ENCODE data around the gene OS9.

OS9 gene

DNA sequence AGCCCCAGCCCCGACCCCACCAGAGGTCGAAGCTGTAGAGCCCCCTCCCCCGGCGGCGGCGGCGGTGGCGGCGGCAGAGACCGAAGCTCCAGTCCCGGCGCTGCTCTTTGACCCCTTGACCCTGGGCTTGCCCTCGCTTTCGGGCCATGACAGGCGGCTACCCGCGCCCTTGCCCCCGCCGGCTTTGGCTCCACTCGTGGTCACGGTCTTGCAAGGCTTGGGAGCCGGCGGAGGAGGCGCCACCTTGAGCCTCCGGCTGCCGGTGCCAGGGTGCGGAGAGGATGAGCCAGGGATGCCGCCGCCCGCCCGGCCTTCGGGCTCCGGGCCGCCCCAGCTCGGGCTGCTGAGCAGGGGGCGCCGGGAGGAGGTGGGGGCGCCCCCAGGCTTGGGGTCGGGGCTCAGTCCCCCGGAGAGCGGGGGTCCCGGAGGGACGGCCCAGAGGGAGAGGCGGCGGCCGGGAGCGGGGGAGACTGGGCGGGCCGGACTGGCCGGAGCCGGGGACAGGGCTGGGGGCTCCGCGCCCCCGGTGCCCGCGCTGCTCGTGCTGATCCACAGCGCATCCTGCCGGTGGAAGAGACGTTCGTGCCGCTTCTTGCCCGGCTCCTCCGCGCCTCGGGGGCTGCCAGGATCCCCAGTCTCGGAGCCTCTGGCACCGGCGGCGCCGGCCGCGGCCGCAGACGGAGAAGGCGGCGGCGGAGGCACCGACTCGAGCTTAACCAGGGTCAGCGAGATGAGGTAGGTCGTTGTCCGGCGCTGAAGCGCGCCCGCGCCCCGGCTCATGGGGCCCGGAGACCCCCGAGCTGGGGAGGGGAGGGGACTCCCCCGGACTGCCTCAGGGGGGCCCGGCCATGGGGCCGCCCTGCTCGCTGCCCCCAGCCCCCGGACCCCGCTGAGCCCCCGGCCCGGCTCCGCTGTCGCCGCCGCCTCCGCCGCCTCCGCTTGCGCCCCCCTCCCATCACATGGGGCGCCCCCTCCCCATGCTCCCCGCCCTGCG lies 43.8 kb downstream of the OS9 start:
- no peak for DNase-seq

DNA sequence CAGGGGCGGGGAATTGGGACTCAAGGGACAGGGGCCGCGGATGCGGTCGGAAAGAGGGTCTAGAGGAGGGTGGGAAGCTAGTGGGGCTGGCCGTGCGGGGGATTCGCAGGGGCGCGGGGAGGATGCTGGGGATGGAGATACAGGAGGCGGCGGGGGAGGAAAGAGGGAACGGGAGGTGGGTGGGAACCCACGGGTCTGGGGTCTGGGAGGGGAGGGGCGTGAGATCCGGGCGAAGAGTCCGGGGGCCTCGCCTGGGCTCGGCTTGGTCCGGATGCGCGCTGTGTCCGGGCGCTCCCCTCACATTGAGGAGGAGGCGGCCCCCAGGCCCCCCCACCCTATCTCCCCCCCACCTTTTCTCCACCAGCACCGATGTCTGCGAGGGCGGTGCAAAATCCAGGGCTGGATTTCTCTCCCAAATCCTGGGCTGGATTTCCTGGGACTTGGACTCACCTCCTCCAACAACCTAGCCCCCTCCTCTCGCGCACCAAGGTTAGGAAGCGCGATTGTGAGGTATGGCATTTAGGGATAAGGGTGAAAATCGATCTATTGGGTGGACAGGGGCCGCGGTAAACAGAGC lies 44.8 kb downstream of the OS9 start, which contains the start of gene AGAP2:
Gene AGAP2 (minus strand): TSS at position 82 of the 577 bp plus-strand sequence. CDS start 496 bp downstream, outside the sequence.
- no peak for DNase-seq

DNA sequence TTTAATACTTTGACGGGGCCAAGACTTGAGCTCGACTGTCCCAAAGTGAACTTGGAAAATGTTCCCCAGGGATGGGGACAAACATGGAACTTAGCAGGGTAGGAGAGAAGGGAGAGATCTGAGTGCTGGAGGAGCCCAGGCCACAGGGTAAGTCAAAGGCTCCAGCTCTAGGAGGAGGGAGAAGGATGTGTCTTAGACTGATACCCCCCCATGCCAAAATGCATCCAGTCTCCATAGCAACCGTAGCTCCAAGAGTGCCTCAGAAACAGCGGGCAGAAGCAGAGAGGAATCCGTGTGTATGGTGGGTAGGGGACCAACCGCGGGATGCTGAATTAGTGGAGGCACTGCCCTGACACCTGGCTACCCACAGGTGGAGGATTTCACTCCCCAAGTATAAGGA lies 45.5 kb downstream of the OS9 start:
- DNase-seq: no peak

DNA sequence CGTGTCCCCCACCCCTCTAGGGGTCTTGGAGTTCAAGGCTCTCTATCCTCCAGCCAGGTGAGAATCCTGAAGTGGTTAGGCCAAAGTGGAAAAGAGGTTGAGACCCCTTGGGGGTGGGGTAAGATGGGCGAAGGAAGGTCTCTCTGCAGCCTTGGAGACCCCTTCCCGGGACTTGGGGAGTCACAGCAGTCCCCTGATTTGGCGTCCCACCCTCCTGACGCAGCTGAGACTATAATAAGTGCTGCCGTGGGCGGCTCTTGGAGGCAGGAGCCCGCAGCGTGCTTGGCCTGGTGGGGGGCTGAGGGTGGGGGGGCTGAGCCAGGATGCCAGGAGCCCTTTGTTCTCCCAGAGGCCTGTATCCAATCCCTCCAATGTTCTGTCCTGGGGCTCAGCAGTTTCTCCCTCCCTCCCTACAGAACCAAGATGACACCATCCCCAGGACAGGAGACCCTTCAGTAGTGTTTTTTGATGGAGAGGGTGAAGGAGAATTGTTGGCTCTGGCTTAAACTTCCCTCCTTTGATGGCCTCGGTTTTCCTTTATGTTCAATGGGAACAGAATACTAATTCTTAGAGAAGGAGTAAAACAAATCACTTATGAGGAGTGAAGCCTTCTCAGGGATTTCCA lies 46.1 kb downstream of the OS9 start:
- no peak for DNase-seq

DNA sequence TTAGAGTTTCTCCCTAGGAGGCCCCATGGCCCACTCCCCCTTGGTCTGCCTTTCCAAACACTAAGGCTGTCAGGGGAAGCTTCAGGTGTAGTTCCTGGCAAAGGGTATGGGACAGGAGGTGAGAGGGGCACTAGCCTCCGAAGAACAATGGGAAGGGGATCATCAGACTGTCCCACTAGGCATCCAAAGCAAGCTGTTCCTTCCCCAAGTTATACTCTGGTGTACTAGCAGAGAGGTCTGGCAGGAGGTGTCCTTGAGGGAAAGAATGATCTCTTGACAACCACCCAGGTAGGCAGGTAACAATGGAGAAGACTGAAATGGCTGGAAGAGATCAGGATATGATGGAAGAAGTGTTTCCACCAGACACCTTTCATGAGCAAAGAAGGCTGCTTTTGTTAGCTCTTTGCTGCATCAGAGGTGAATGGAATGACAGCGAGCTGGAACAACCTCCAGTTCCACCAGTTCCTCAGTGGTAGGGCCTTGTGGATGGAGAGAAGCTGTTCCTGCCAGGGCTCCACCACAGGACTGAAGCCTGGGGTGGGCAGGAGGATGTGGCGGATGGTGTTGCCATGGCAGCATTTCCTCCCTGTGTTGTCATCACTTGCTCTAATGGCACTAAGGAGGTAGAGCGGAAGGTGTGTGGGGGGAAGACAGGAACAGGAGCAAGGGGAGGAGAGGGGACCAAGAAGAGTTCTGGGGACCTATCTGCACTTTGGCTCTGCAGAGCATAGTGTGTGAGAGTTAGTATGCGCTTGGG lies 46.9 kb downstream of the OS9 start:
- no peak for DNase-seq

DNA sequence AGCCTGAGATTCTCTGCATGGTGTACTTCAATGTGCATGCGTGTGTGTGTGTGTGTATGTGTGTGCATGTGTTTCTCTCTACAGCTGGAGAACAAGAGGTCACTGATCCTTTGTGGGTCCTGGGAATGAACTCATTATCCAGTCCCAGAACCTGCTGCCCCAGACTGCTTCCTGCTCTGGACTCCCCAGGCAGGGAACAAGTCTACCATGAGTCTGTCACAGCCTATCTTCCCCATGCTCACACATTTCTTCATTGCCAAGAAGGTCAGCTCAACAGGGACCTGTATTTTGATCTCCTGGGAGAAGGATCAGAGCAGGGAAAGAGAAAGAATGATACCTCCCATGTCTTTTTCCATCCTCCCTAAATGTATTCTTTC lies 47.5 kb downstream of the OS9 start:
- no peak for DNase-seq

DNA sequence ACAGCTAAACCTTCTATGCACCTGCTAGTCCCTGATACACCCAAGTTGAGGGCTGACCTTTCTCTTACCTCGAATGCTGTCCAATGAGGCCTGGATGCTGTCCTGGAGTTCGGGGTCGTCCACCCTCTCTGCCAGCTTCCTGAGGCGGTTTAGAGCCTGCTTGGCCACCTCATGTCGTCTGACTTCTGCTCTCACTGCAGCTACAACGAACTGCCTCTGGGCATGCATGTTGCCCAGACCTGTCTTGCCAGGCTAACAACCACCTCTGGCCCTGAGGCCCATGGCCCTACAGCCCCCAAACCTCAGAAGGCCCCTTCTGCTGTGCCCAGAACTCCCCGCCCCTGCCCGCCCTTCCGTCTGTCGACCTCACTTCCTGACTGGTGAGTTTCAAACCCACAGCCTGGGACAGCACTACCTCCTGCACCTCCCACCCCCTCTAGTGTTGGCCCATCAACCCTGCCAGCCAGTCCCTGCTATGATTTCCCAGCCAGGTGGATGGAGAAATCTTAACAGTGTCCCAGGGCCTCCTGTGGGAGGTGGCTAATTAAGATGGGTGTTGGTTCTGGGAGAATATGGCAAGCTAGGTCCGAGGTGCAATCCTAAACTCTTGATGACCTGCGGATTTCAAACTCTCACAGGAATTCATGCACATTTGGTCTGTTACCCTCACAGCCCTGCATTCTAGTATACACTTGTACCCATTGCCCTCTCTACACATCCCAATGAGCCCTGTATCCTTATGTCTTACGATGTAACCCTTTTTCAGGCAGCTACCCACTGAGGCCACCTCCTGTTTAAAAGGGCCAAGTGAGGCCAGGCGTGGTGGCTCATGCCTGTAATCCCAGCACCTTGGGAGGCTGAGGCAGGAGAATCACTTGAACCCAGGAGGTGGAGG lies 48.2 kb downstream of the OS9 start:
- no peak for DNase-seq

DNA sequence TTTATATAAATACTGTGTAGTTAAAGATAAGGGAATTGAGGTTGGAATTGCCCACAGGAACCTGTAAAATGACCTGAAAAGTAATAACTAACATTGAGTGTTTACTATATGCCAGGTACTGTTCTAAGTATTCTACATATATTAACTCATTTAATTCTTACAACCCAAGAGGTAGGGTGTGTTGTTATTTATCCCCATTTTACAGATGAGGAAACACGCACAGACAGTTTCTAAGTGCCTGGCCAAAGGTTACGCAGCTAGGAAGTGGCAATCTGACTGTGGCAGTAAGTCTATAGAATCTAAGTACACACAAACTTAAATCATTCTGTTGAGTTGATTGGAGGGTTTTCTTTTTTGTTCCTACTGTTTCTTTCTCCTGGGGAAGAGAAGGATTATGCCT lies 49.8 kb downstream of the OS9 start:
- no peak for DNase-seq

DNA sequence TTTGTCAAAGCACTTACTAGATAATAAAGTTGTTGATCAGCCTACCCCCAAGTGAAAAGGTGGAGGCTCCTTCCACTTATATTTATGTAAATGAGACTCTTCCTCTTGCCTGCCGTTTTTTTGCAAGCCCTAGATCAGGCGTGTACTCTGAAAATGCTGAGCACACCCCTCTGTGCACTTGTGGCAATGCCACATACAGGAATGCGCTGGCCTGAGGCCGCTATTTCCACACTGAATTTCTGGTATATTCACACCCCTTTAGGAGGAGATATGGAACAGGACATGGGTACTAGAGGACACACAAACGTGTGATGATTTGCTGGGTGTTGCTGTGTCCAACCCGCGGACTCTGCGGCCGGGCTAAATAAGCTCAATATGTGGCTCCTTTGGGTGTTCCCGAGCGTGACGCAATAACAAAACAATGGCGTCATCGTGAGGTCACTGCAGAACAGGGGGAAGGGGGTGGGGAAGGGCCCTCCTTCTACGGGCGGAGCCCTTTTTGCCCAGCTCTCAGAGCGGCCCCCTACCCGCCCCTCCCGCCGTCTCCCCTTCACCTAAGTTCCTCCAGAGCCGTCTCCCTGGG lies 50.4 kb downstream of the OS9 start:
- DNase-seq: peak; percentile 59

DNA sequence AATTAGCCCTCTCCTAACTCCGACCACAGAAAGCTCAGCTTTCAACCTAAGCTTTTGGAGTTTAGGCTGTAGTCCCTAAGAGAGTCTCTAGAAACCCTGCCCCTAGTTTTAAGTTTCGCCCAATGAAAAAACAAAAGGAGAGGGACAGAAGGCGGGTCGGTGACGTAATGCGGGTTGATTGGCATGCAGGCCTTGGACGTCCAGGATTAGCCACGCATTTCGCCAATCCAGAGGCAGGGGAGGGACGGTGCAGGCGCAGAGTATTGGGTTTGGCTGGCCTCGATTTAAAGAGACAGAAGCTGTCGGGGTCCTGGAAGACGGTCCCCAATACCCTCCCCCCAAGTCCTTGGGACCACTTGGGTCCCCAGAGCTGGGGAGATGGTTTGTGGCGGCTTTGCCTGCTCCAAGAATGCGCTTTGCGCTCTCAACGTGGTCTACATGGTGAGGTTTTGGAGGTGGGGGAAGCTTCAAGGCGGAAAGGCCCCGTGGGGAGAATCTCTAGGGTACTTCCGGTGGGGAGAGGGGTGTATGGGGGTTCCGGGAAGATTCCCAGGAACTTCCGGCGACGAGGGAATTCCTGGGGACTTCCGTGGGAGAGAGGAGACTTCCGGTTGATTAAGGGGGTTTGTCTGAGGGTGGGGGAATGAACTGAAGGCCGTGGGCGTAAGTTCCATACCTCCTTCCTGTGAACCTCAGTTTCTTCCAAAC lies 51.0 kb downstream of the OS9 start, which contains the start of gene TSPAN31:
Gene TSPAN31 (plus strand): TSS at position 263 of the 708 bp plus-strand sequence. CDS start 116 bp downstream, at position 379.
- DNase-seq: peak; percentile 94

DNA sequence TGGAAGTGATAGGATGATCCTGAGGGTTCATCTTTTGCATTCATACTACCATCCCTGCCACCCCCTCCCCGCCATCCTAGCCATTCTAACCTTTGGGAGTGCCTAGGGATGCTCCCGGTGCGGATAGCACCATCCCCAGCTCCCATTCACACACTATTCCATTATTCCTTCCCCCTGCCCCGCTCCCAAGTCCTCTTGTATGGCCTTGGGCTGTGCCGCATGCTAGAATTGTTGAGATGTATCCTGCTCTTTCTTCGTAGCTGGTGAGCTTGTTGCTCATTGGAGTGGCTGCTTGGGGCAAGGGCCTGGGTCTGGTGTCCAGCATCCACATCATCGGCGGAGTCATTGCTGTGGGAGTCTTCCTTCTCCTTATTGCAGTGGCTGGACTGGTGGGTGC lies 51.6 kb downstream of the OS9 start:
- DNase-seq: no peak

DNA sequence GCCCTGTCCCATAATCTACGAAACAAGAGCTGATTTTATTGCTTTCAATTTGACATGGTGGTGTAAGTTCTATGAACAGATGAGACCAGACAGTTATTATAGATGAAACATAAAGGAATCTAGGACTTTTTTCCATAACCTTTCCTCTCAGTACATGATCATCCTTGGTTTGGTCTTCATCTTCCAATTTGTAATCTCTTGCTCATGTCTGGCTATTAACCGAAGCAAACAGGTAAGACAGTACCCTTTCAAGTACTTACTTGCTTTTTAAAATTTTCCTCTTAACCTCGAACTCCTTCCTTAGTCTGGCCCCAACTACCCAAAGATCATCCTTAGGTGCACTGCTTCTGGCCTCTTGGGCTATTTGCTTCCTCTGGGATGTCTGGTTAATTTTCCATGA lies 52.1 kb downstream of the OS9 start:
- DNase-seq: no peak

DNA sequence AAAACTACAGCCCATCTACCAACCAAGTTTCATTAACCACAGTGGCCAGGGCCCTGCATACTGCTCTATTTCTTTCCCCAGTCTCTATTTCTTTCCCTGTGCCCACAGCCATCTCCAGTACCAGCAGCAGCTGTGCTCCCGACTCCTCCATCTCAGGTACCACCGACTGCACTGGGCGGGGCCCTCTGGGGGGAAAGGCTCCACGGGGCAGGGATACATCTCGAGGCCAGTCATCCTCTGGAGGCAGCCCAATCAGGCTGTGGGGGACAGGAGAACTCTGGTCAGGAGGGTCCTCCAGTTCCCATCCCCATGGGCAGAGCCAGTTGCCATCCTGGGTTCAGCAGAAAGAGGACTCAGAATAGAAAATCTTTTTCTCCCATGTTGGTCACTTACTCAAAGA lies 55.1 kb downstream of the OS9 start:
- no peak for DNase-seq

DNA sequence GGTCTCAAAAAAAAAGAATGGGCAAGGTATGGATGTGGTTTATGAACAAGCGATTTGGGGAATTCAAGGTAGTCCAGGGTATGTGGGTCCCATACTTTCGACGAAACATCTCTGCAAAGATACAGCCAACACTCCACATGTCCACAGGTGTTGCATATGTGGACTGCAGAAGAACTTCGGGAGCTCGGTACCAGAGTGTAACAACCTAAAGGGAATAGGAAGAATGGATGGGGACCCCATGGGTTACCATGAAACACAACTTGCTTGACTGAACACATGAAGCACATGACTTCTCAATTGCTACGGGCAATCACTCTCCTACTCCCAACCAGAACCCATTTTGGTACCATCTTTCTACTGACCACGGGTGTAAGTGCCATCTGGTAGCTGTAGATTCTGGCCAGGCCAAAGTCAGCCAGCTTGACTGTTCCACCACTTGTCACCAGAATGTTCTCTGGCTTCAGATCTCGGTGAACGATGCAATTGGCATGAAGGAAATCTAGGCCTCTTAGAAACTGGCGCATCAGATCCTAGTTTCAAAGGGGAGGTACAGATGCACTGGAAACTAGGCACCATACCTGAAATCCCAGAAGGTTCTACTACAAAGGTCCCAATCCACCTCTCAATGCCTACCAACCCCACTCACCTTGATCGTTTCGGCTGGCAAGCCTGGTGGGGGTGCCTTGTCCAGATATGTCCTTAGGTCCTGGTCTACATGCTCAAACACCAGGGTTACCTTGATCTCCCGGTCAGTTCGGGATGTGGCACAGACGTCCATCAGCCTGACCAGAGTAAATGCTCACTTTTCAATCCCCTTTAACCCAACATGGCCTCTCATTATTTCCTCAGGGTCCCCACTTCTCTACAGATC lies 56.9 kb downstream of the OS9 start:
- no peak for DNase-seq

DNA sequence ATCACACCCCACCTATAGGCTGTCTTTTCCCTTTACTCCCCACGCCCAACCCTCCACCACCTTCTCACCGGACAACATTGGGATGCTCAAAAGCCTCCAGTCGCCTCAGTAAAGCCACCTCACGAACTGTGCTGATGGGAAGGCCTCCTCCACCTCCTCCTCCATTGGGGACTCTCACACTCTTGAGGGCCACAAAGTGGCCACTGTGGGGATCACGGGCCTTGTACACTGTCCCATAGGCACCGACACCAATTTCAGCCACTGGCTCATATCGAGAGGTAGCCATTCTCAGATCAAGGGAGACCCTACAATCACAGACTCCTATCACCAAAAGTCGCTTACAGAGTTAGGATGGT lies 57.5 kb downstream of the OS9 start:
- DNase-seq: no peak

DNA sequence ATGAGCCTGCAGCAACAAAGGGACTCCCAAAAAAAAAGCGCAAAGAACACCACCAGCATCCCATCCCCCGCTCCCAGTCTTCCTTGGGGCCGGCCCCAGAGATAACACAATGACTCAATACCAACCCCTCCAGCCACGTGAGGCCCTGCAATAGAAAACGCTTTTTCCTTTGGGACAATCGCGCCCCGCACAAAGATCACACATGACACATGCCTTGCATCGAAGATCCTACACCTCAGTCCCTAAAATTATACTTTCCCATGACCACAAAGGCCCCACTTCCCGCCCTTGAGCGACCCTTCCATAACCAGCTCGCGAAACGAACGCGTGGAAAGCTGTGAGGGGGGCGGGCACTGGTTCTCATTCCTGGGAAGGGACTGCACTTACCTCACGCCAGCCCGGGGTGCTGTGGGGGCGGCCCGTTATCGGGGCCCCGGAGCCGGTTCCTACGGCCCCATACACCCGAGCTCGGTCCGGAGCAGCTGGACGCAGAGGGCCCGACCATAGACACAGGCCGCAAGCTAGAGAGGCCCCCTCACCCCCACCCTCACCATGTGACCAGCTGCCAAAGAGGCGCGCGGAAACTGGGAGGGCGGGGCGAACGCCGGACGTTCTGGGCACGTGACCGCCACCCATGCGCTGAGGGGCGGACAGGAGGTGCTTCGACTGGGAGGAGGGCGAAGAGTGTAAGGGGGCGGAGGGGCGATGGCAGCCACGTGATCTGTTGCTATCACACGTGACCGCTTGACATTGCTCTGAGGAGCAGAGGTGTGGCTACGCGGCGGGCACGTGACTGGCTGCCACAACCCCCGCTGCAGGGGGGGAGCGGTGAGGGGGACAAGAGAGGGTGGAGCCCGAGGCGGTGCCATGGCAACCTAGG lies 58.1 kb downstream of the OS9 start, which contains the start of gene CDK4:
Gene CDK4 (minus strand): TSS at position 523 of the 880 bp plus-strand sequence. CDS start 593 bp downstream, outside the sequence.
- DNase-seq: peak; percentile 98

DNA sequence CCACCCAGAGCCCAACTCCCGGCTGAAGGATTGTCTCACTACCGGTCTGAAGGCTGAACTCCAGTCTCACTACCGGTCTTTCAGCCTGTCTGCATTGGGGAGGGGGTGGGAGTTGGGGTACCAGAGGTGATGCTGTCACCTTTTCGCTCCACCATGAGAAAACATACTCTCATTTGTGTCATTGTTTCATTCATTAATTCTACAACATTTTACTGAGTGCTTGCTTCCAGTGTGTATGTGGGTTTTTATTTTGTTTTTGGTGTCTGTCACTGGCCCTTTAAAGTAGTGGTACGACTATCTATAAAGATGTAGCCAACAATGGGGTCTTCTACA lies 58.7 kb downstream of the OS9 start:
- no peak for DNase-seq

DNA sequence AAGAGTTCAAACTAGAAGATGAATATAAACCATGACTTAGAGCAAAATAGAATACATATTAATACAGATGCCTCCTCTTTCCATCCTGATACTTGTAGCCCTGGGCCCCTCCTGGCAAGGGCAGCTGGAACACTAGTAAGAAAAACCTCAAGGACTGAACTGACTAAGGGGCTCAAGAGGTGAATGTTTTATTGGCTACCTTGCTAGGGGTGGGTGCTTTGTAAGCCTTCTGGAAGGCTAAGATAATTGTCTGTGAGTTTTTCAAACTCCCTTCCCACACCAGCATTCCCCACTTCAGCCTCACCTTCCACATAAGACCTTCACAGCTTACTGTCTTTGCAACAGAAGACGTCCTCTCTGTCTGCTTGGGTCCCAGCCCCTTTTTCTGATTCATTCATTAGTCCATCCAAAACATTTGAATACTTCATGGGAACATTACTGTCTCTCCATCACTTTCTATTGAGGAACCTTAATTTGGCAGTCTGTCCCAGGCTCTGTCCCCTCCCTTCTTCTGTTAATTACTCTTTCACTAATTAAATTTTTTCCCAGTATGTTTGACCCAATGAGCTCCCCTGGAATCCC lies 59.9 kb downstream of the OS9 start:
- DNase-seq: no peak

Measured in amniotic stem cell (primary cell).